Testis (tissue), 2 donors: ENCODE measurements around the gene RNF128.

Experiments
- POLR2A ChIP-seq: fragments of 450-650 bp; IDR thresholded peaks from one replicate; pipeline ENCODE4 v1.6.1; 2017; ENCODE audit warnings: antibody characterized with exemption, mild to moderate bottlenecking, moderate library complexity
- TF ChIP-seq, protein P1 (sequence below), 3 experiments: fragments of 450-650 bp in 2 of 3; fragments of 200-600 bp in 1 of 3; sonication (generic) in 1 of 3; IDR thresholded peaks; one replicate each; pipeline ENCODE4 v1.5.1; 2016 to 2019; ENCODE audit warnings: antibody characterized with exemption in 3 of 3, mild to moderate bottlenecking in 2 of 3, moderate library complexity in 1 of 3

DNA sequence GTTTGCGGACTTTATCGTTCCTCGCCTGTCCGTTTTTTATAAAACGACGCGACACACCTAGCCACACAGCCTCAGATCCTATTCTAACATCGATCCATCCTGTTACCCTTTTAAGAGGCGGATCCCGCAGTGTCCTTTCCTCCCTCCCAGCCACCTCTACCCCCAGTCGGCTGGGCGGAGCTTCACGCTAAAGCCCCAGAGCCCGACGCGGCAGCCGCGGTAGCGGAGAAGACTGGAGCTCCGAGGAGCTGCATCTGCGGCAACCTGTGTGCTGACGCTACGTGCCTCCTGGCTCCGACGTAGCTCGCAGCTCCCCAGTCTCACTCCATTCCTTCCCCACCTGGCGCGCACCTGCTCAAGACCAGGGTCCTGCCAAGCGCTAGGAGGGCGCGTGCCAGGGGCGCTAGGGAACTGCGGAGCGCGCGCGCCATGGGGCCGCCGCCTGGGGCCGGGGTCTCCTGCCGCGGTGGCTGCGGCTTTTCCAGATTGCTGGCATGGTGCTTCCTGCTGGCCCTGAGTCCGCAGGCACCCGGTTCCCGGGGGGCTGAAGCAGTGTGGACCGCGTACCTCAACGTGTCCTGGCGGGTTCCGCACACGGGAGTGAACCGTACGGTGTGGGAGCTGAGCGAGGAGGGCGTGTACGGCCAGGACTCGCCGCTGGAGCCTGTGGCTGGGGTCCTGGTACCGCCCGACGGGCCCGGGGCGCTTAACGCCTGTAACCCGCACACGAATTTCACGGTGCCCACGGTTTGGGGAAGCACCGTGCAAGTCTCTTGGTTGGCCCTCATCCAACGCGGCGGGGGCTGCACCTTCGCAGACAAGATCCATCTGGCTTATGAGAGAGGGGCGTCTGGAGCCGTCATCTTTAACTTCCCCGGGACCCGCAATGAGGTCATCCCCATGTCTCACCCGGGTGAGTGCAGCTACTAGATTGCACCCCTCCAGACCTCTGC is at the start of gene RNF128:
- TF ChIP-seq, protein P1, sequence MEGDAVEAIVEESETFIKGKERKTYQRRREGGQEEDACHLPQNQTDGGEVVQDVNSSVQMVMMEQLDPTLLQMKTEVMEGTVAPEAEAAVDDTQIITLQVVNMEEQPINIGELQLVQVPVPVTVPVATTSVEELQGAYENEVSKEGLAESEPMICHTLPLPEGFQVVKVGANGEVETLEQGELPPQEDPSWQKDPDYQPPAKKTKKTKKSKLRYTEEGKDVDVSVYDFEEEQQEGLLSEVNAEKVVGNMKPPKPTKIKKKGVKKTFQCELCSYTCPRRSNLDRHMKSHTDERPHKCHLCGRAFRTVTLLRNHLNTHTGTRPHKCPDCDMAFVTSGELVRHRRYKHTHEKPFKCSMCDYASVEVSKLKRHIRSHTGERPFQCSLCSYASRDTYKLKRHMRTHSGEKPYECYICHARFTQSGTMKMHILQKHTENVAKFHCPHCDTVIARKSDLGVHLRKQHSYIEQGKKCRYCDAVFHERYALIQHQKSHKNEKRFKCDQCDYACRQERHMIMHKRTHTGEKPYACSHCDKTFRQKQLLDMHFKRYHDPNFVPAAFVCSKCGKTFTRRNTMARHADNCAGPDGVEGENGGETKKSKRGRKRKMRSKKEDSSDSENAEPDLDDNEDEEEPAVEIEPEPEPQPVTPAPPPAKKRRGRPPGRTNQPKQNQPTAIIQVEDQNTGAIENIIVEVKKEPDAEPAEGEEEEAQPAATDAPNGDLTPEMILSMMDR (IDR thresholded peaks at IDR 0.05) = no peak
- no peak for TF ChIP-seq POLR2A
